Esophagus squamous epithelium (tissue), 4 donors: ENCODE results near the gene RNF212.

Experiments used
- POLR2A ChIP-seq, 4 donors: fragments of 450-650 bp; IDR thresholded peaks; one replicate each; pipeline ENCODE4 v1.6.1; 2017; ENCODE audit warnings: antibody characterized with exemption in 4 of 4, mild to moderate bottlenecking in 4 of 4, moderate library complexity in 3 of 4
- TF ChIP-seq, protein P1 (sequence below), 6 experiments: fragments of 450-650 bp in 4 of 6; fragments of 200-600 bp in 2 of 6; sonication (generic) in 2 of 6; IDR thresholded peaks; one replicate each; pipeline ENCODE4 v1.5.1; 2016 to 2019; ENCODE audit warnings: antibody characterized with exemption in 6 of 6, mild to moderate bottlenecking in 4 of 6, moderate library complexity in 4 of 6

DNA sequence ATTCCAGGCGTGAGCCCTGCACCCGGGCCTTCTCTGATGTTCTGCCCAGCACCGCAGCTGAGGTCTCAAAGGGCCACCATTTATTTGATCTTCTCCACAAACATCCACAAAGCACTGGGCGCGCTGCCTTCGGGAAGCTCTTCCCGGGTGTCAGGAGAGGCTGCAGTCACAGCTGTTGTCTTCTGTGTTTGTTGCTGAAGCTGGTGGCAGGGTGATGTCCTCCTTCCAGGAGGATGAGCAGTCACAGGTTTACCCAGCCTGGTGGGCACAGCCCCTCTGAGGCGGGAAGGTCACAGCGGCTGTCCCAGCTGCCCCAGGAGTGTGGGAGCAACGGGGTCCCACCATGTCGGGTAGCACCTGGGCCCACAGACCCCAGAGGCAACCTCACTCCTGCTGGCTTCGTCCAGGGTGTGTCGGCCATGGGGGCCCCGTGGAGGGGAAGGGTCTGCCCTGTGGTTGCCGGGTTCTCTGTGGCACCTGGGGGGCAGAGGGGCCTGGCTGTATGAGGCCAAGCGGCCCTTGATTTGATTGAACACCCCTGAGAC, 74.3 kb downstream of the RNF212 start:
- TF ChIP-seq, protein P1, sequence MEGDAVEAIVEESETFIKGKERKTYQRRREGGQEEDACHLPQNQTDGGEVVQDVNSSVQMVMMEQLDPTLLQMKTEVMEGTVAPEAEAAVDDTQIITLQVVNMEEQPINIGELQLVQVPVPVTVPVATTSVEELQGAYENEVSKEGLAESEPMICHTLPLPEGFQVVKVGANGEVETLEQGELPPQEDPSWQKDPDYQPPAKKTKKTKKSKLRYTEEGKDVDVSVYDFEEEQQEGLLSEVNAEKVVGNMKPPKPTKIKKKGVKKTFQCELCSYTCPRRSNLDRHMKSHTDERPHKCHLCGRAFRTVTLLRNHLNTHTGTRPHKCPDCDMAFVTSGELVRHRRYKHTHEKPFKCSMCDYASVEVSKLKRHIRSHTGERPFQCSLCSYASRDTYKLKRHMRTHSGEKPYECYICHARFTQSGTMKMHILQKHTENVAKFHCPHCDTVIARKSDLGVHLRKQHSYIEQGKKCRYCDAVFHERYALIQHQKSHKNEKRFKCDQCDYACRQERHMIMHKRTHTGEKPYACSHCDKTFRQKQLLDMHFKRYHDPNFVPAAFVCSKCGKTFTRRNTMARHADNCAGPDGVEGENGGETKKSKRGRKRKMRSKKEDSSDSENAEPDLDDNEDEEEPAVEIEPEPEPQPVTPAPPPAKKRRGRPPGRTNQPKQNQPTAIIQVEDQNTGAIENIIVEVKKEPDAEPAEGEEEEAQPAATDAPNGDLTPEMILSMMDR (IDR thresholded peaks at IDR 0.05), result no peak
- TF ChIP-seq POLR2A (IDR thresholded peaks at IDR 0.05), result no peak
